Smooth muscle cell (in vitro differentiated cells): ENCODE data around the gene ADTRP. TPM values are rescaled to one million over a fixed set of nuclear protein-coding genes. Genes with fewer than 3 reads are reported as not detected.
A peak's percentile ranks its signal among the peaks of the same experiment; 100 is the strongest.

Experiments
- DNase-seq: peaks from one replicate; lab custom pipeline; 2025; ENCODE audit not compliant: unreplicated experiment; lab: John Stamatoyannopoulos, UW
- H2AFZ ChIP-seq: fragments of 200-600 bp; sonication (generic); 2 replicates; pipeline ENCODE4 v1.6.0; 2016; ENCODE audit warnings: antibody characterized with exemption, low read depth, mild to moderate bottlenecking
- H3F3A ChIP-seq: fragments of 200-600 bp; sonication (generic); 2 replicates; pipeline ENCODE4 v1.6.0; 2017; ENCODE audit warnings: antibody characterized with exemption, low read depth
- H3K27ac ChIP-seq: fragments of 200-600 bp; sonication (generic); 2 replicates; pipeline ENCODE4 v1.5.1; 2016; ENCODE audit warnings: low read depth, mild to moderate bottlenecking
- H3K27me3 ChIP-seq: fragments of 200-600 bp; sonication (generic); 2 replicates; pipeline ENCODE4 v1.6.1; 2016; ENCODE audit warnings: low read depth, mild to moderate bottlenecking
- H3K36me3 ChIP-seq: fragments of 200-600 bp; sonication (generic); 2 replicates; pipeline ENCODE4 v1.5.1; 2016; ENCODE audit warnings: low read depth
- H3K4me1 ChIP-seq: fragments of 200-600 bp; sonication (generic); 2 replicates; pipeline ENCODE4 v1.5.1; 2016; ENCODE audit warnings: low read depth
- H3K4me2 ChIP-seq: fragments of 200-600 bp; sonication (generic); 2 replicates; pipeline ENCODE4 v1.6.0; 2016; ENCODE audit warnings: mild to moderate bottlenecking
- H3K4me3 ChIP-seq: fragments of 200-600 bp; sonication (generic); 2 replicates; pipeline ENCODE4 v1.5.1; 2016; ENCODE audit warnings: mild to moderate bottlenecking
- H3K79me2 ChIP-seq: fragments of 200-600 bp; sonication (generic); 2 replicates; pipeline ENCODE4 v1.6.0; 2016; ENCODE audit warnings: low read depth, mild to moderate bottlenecking
- H3K9ac ChIP-seq: fragments of 200-600 bp; sonication (generic); 2 replicates; pipeline ENCODE4 v1.6.0; 2016; ENCODE audit warnings: low read depth
- H3K9me3 ChIP-seq: fragments of 200-600 bp; sonication (generic); replicated peaks from 2 replicates; pipeline ENCODE4 v1.5.1; 2016; ENCODE audit warnings: low read depth
- H4K20me1 ChIP-seq: fragments of 200-600 bp; sonication (generic); 2 replicates; pipeline ENCODE4 v1.6.0; 2016; ENCODE audit warnings: low read depth
- WGBS: methylation state at CpG from one replicate; pipeline ENCODE4 v1.1.7; 2016; ENCODE audit warnings: low lambda C conversion rate; 5-methylcytosine and 5-hydroxymethylcytosine counted together
- polyA plus RNA-seq: library from polyadenylated mRNA; unstranded; fragments of >200 nt; fragmentation: Nextera tagmentation; extraction: Ambion mirVana; gene quantifications from 2 replicates; pipeline ENCODE4 v1.2.1, GENCODE V29; 2016
- total RNA-seq: library from RNA; depleted of rRNA; stranded (reverse); fragments of >200 nt; gene quantifications from 2 replicates; pipeline ENCODE4 v1.2.3, GENCODE V29; 2014
- TF ChIP-seq, protein P1 (sequence below): fragments of 200-600 bp; sonication (generic); IDR thresholded peaks from 2 replicates; pipeline ENCODE4 v1.5.1; 2017; ENCODE audit warnings: borderline replicate concordance, mild to moderate bottlenecking, antibody characterized with exemption; ENCODE audit not compliant: insufficient read depth, poor library complexity, severe bottlenecking

Gene ADTRP
- total and polyA plus RNA-seq, 2 experiments from 2014 or later: 0.67 to 1.1 TPM

- Histone ChIP-seq H3K9me3 (no peaks in the 10 kb centered on the region), H3K4me3 (no peak overlapping the region), H2AFZ (no peak overlapping the region), H3K27ac (peak overlapping the region; percentile 97), H3K27me3 (no peaks in the 10 kb centered on the region), H3K9ac (peak overlapping the region; percentile 90), H3F3A (peaks cover 9% of the 10 kb centered on the region), H3K79me2 (no peaks in the 10 kb centered on the region), H4K20me1 (no peaks in the 10 kb centered on the region), H3K4me1 (peaks cover 23% of the 10 kb centered on the region), H3K36me3 (no peaks in the 10 kb centered on the region), H3K4me2 (peak overlapping the region; percentile 17)
- DNase-seq: no peak
- TF ChIP-seq, protein P1, sequence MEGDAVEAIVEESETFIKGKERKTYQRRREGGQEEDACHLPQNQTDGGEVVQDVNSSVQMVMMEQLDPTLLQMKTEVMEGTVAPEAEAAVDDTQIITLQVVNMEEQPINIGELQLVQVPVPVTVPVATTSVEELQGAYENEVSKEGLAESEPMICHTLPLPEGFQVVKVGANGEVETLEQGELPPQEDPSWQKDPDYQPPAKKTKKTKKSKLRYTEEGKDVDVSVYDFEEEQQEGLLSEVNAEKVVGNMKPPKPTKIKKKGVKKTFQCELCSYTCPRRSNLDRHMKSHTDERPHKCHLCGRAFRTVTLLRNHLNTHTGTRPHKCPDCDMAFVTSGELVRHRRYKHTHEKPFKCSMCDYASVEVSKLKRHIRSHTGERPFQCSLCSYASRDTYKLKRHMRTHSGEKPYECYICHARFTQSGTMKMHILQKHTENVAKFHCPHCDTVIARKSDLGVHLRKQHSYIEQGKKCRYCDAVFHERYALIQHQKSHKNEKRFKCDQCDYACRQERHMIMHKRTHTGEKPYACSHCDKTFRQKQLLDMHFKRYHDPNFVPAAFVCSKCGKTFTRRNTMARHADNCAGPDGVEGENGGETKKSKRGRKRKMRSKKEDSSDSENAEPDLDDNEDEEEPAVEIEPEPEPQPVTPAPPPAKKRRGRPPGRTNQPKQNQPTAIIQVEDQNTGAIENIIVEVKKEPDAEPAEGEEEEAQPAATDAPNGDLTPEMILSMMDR: no peak
- WGBS: 35% methylated on average over 8 of the region's 8 CpGs
Measured at GRCh38 chr6:11766589-11767450, 11.8 kb downstream of the ADTRP start.

GRCh38 chr6:11766043-11766442, 12.6 kb downstream of the ADTRP start:
- Histone ChIP-seq H3K27ac (peak overlapping the region; percentile 97), H4K20me1 (no peaks in the 10 kb centered on the region), H3F3A (peaks cover under 1% of the 10 kb centered on the region), H3K27me3 (no peaks in the 10 kb centered on the region), H2AFZ (no peak overlapping the region), H3K9ac (peak overlapping the region; percentile 90), H3K4me2 (peak overlapping the region; percentile 28), H3K4me1 (peaks cover 23% of the 10 kb centered on the region), H3K9me3 (no peaks in the 10 kb centered on the region), H3K79me2 (no peaks in the 10 kb centered on the region), H3K36me3 (no peaks in the 10 kb centered on the region), H3K4me3 (no peak overlapping the region)
- 25% methylated on average over 2 of the region's 2 CpGs for WGBS
- TF ChIP-seq, protein P1: no peak
- no peak for DNase-seq

DNA sequence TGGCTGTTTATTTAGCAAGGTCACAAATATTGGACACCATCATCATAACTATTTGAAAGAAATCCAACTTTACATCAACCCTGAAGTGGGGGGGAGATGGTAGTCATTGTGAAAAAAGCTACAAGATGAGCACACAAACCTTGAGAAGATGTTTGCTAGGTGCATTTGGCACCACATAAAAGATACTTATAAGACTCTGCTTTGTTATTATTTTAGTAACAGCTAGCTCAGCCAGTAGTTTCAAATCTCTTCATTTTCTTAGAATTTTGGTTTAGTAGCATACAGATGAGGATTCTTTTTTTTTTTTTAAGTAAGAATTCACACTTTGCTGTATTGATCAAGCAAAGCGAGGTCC, 14.4 kb downstream of the ADTRP start:
- Histone ChIP-seq H3K36me3 (no peaks in the 10 kb centered on the region), H3K27ac (no peak overlapping the region), H3F3A (no peaks in the 10 kb centered on the region), H3K79me2 (no peaks in the 10 kb centered on the region), H3K4me2 (no peak overlapping the region), H3K4me3 (no peak overlapping the region), H3K9me3 (no peaks in the 10 kb centered on the region), H3K9ac (no peak overlapping the region), H3K4me1 (peaks cover 13% of the 10 kb centered on the region), H2AFZ (no peak overlapping the region), H4K20me1 (no peaks in the 10 kb centered on the region), H3K27me3 (no peaks in the 10 kb centered on the region)
- WGBS: 93% methylated on average over 1 of the region's 1 CpG
- no peak for DNase-seq
- TF ChIP-seq, protein P1: no peak
